Prostate gland (tissue), 2 donors: ENCODE measurements around the gene BARX2.

Source experiments
- CTCF ChIP-seq, 4 experiments: fragments of 200-600 bp in 2 of 4; fragments of 450-650 bp in 2 of 4; sonication (generic) in 2 of 4; IDR thresholded peaks; 1 replicate in 3 of 4; 2 replicates in 1 of 4; pipeline ENCODE4 v1.5.1; 2016 to 2019; ENCODE audit warnings: antibody characterized with exemption in 4 of 4, mild to moderate bottlenecking in 2 of 4, moderate library complexity in 2 of 4
- POLR2A ChIP-seq: fragments of 450-650 bp; IDR thresholded peaks from one replicate; pipeline ENCODE4 v1.6.1; 2016; ENCODE audit warnings: antibody characterized with exemption, mild to moderate bottlenecking
- POLR2AphosphoS5 ChIP-seq: sonication (generic); formaldehyde crosslinking; IDR thresholded peaks from one replicate; pipeline ENCODE4 v1.6.1; 2017; ENCODE audit warnings: antibody characterized with exemption

- TF ChIP-seq POLR2A, result no peak
- TF ChIP-seq CTCF (IDR thresholded peaks at IDR 0.05), result no peak
- TF ChIP-seq POLR2AphosphoS5, result no peak
These were observed 2.8 kb upstream of the BARX2 start for GRCh38 chr11:129372609-129373488.
